ENCODE results near the gene BCAS3. TPM values are rescaled to one million over a fixed set of nuclear protein-coding genes. Genes with fewer than 3 reads are reported as not detected.

Gene BCAS3
- total RNA-seq, 1 donor from 2014 or later: 14.5 TPM

DNA sequence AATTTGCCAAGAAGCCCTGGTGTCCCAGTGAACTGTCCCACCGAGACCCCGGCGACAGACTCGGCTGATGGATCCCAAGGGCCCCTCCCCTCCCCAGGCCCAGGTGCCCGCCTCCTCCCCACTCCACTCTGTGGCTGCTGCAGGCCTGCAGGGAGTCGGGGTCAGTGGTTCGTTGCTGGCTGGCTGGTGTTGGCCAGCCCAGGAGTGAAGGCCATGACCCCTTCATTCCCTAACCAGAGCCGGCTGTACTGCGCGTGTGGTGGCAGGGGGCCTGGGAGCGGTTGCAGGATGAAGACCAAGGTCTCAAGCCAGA is 712.8 kb downstream of the BCAS3 start:
- Histone ChIP-seq H3K27me3 (ENCODE audit: insufficient read depth, low read length) (no peaks in the 10 kb centered on the region), H3K27ac (ENCODE audit: low read depth, low read length) (no peak overlapping the region), H3K79me2 (ENCODE audit: insufficient read depth, low read length) (no peaks in the 10 kb centered on the region), H3K9ac (ENCODE audit: low read length) (no peak overlapping the region), H3K4me3 (ENCODE audit: insufficient read depth, low read depth, low read length) (no peak overlapping the region), H3K4me2 (ENCODE audit: low read length) (no peak overlapping the region), H3K9me3 (ENCODE audit: insufficient read depth, low read depth, low read length) (no peaks in the 10 kb centered on the region), H3K4me1 (ENCODE audit: insufficient read depth, low read length) (peaks cover 6% of the 10 kb centered on the region), H3K36me3 (ENCODE audit: insufficient read depth, low read length) (no peaks in the 10 kb centered on the region), H4K20me1 (ENCODE audit: insufficient read depth, low read length) (no peaks in the 10 kb centered on the region), H2AFZ (ENCODE audit: low read depth, low read length) (no peak overlapping the region)
- DNase-seq (ENCODE audit: low read depth) (no peak), FAIRE-seq (no peak)
- Mint-ChIP-seq H3K36me3 (ENCODE audit: low read depth, unreplicated experiment) (peaks cover 3% of the 10 kb centered on the region), H3K9me3 (ENCODE audit: unreplicated experiment) (peaks cover 18% of the 10 kb centered on the region), H3K4me1 (ENCODE audit: low read depth, unreplicated experiment) (peaks cover 4% of the 10 kb centered on the region), H3K27ac (ENCODE audit: unreplicated experiment) (no peak overlapping the region), H3K4me3 (ENCODE audit: unreplicated experiment) (no peak overlapping the region), H3K27me3 (ENCODE audit: low read depth, unreplicated experiment) (peaks cover 63% of the 10 kb centered on the region)
- TF ChIP-seq, protein P1, sequence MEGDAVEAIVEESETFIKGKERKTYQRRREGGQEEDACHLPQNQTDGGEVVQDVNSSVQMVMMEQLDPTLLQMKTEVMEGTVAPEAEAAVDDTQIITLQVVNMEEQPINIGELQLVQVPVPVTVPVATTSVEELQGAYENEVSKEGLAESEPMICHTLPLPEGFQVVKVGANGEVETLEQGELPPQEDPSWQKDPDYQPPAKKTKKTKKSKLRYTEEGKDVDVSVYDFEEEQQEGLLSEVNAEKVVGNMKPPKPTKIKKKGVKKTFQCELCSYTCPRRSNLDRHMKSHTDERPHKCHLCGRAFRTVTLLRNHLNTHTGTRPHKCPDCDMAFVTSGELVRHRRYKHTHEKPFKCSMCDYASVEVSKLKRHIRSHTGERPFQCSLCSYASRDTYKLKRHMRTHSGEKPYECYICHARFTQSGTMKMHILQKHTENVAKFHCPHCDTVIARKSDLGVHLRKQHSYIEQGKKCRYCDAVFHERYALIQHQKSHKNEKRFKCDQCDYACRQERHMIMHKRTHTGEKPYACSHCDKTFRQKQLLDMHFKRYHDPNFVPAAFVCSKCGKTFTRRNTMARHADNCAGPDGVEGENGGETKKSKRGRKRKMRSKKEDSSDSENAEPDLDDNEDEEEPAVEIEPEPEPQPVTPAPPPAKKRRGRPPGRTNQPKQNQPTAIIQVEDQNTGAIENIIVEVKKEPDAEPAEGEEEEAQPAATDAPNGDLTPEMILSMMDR (IDR thresholded peaks at IDR 0.05; ENCODE audit: insufficient read depth, low read depth, low read length): no peak
- TF ChIP-seq EZH2 (IDR thresholded peaks at IDR 0.05; ENCODE audit: insufficient read depth, low read length): no peak

DNA sequence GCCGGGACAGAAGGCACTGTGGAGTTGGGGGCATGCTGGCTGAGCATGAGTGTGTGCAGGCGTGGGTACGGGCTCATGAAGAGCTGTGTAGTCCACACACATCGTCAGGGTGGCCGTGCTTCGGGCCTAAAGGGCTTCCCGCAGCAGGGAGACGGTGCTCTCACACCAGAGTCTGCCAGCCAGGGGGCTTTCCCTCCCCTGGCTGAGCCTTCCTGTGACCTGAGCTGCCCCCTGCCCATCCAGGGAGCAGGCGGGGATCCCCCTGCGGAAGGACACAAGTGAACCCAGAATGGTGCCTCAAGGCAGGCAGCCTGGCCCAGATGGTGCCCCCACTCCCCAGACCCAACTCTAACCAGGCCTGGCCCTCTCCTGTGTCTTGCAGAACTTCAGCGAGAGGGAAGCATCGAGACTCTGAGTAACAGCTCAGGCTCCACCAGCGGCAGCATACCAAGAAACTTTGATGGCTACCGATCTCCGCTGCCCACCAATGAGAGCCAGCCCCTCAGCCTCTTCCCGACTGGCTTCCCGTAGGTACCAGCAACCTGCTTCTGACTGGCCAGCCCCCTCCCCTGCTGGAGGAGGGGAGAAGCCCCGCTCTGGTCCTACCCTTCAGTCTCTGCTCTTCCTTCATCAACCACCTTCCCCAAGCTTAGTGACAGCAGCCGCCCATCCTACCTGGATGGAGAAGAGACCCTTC is 714.1 kb downstream of the BCAS3 start:
- Mint-ChIP-seq H3K27ac (ENCODE audit: unreplicated experiment) (peak overlapping the region; percentile 26), H3K4me1 (ENCODE audit: low read depth, unreplicated experiment) (peaks cover 4% of the 10 kb centered on the region), H3K27me3 (ENCODE audit: low read depth, unreplicated experiment) (peaks cover 62% of the 10 kb centered on the region), H3K9me3 (ENCODE audit: unreplicated experiment) (peaks cover 21% of the 10 kb centered on the region), H3K4me3 (ENCODE audit: unreplicated experiment) (no peak overlapping the region), H3K36me3 (ENCODE audit: low read depth, unreplicated experiment) (peaks cover 4% of the 10 kb centered on the region)
- H3K79me2 ChIP-seq (ENCODE audit: insufficient read depth, low read length): no peaks in the 10 kb centered on the region
- DNase-seq (ENCODE audit: low read depth) (no peak), FAIRE-seq (no peak)
- H3K27me3 ChIP-seq (ENCODE audit: insufficient read depth, low read length): peaks cover 6% of the 10 kb centered on the region
- no peaks in the 10 kb centered on the region for H3K9me3 ChIP-seq (ENCODE audit: insufficient read depth, low read depth, low read length)
- TF ChIP-seq, protein P1 (IDR thresholded peaks at IDR 0.05; ENCODE audit: insufficient read depth, low read depth, low read length): no peak
- no peak for TF ChIP-seq EZH2 (IDR thresholded peaks at IDR 0.05; ENCODE audit: insufficient read depth, low read length)
- H3K36me3 ChIP-seq (ENCODE audit: insufficient read depth, low read length): no peaks in the 10 kb centered on the region
- peaks cover 6% of the 10 kb centered on the region for H3K4me1 ChIP-seq (ENCODE audit: insufficient read depth, low read length)
- H3K27ac ChIP-seq (ENCODE audit: low read depth, low read length): no peak overlapping the region
- H4K20me1 ChIP-seq (ENCODE audit: insufficient read depth, low read length): no peaks in the 10 kb centered on the region
- H3K4me2 ChIP-seq (ENCODE audit: low read length): no peak overlapping the region
- no peak overlapping the region for H3K9ac ChIP-seq (ENCODE audit: low read length)
- H2AFZ ChIP-seq (ENCODE audit: low read depth, low read length): no peak overlapping the region
- no peak overlapping the region for H3K4me3 ChIP-seq (ENCODE audit: insufficient read depth, low read depth, low read length)

- Histone ChIP-seq H3K9ac (ENCODE audit: low read length) (no peak overlapping the region), H3K9me3 (ENCODE audit: insufficient read depth, low read depth, low read length) (no peaks in the 10 kb centered on the region), H3K4me2 (ENCODE audit: low read length) (no peak overlapping the region), H3K27me3 (ENCODE audit: insufficient read depth, low read length) (peaks cover 12% of the 10 kb centered on the region), H3K4me3 (ENCODE audit: insufficient read depth, low read depth, low read length) (no peak overlapping the region), H4K20me1 (ENCODE audit: insufficient read depth, low read length) (no peaks in the 10 kb centered on the region), H3K79me2 (ENCODE audit: insufficient read depth, low read length) (no peaks in the 10 kb centered on the region), H2AFZ (ENCODE audit: low read depth, low read length) (no peak overlapping the region), H3K4me1 (ENCODE audit: insufficient read depth, low read length) (peaks cover 6% of the 10 kb centered on the region), H3K36me3 (ENCODE audit: insufficient read depth, low read length) (no peaks in the 10 kb centered on the region), H3K27ac (ENCODE audit: low read depth, low read length) (no peak overlapping the region)
- Mint-ChIP-seq H3K36me3 (ENCODE audit: low read depth, unreplicated experiment) (peaks cover 4% of the 10 kb centered on the region), H3K27ac (ENCODE audit: unreplicated experiment) (no peak overlapping the region), H3K9me3 (ENCODE audit: unreplicated experiment) (peaks cover 24% of the 10 kb centered on the region), H3K27me3 (ENCODE audit: low read depth, unreplicated experiment) (peaks cover 63% of the 10 kb centered on the region), H3K4me3 (ENCODE audit: unreplicated experiment) (no peak overlapping the region), H3K4me1 (ENCODE audit: low read depth, unreplicated experiment) (peaks cover 4% of the 10 kb centered on the region)
- DNase-seq (ENCODE audit: low read depth) (no peak), FAIRE-seq (no peak)
- TF ChIP-seq, protein P1 (IDR thresholded peaks at IDR 0.05; ENCODE audit: insufficient read depth, low read depth, low read length): no peak
- TF ChIP-seq EZH2 (IDR thresholded peaks at IDR 0.05; ENCODE audit: insufficient read depth, low read length): no peak
Observed at GRCh38 chr17:61392679-61393078, 715.0 kb downstream of the BCAS3 start.
